ENCODE results near the gene TIMP1. TPM values are rescaled to one million over a fixed set of nuclear protein-coding genes. Genes with fewer than 3 reads are reported as not detected.

The TIMP1 gene
- total RNA-seq, 4 donors from 2014 or later, result 10.9 to 90.6 (median 36.7) TPM

DNA sequence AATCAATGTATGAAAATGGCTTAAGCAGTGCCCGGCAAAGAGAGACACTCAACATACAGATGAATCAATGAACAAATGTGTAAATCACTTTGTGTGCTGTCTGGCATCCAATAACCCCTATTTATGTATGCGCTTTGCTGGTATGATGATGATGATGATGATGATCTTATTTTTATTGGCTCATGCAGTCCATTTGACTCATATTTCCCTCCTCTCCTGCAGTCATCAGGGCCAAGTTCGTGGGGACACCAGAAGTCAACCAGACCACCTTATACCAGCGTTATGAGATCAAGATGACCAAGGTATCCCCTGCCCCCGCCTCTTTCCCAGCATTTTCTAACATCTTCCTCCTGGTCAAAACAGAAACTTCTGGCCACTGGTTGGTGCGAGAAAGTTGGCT is 2.5 kb downstream of the TIMP1 start:
- Histone ChIP-seq H3K4me3 (no peak overlapping the region), H3K4me1 (peaks cover 0 to 23% (median 7%) of the 10 kb centered on the region in 3 donors), H3K36me3 (no peaks in the 10 kb centered on the region), H3K9me3 (no peaks in the 10 kb centered on the region), H3K27me3 (no peaks in the 10 kb centered on the region), H3K27ac (no peak overlapping the region)
- DNase-seq, result no peak
- intact Hi-C loops (cut with DNase I), result no loop called here
- 66 to 68% methylated on average over 5 to 6 of the region's 6 CpGs for WGBS, 2 donors
- no peak for TF ChIP-seq POLR2A (IDR thresholded peaks at IDR 0.05)
- TF ChIP-seq, protein P1, sequence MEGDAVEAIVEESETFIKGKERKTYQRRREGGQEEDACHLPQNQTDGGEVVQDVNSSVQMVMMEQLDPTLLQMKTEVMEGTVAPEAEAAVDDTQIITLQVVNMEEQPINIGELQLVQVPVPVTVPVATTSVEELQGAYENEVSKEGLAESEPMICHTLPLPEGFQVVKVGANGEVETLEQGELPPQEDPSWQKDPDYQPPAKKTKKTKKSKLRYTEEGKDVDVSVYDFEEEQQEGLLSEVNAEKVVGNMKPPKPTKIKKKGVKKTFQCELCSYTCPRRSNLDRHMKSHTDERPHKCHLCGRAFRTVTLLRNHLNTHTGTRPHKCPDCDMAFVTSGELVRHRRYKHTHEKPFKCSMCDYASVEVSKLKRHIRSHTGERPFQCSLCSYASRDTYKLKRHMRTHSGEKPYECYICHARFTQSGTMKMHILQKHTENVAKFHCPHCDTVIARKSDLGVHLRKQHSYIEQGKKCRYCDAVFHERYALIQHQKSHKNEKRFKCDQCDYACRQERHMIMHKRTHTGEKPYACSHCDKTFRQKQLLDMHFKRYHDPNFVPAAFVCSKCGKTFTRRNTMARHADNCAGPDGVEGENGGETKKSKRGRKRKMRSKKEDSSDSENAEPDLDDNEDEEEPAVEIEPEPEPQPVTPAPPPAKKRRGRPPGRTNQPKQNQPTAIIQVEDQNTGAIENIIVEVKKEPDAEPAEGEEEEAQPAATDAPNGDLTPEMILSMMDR (IDR thresholded peaks at IDR 0.05), result no peak

DNA sequence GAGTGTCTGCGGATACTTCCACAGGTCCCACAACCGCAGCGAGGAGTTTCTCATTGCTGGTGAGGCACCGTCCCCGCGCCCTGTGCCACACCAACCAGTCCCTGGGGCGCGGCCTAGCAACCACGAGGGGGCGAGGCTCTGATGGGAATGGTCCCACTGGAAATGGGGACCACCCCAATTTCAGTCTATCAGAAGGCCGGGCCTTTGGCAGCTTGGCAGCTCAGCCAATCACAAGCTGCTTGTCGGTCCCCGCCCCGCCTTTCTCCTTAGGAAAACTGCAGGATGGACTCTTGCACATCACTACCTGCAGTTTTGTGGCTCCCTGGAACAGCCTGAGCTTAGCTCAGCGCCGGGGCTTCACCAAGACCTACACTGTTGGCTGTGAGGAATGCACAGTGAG is 3.0 kb downstream of the TIMP1 start:
- no peak overlapping the region for H3K27ac ChIP-seq
- peaks cover 0 to 23% (median 7%) of the 10 kb centered on the region in 3 donors for H3K4me1 ChIP-seq
- H3K4me3 ChIP-seq, result no peak overlapping the region
- intact Hi-C loops (cut with DNase I), result no loop called here
- H3K27me3 ChIP-seq, result no peaks in the 10 kb centered on the region
- WGBS, 2 donors, result no CpG with 5 or more reads among the region's 16 CpGs
- H3K36me3 ChIP-seq, result no peaks in the 10 kb centered on the region
- no peak for DNase-seq
- H3K9me3 ChIP-seq, result no peaks in the 10 kb centered on the region
- TF ChIP-seq, protein P1 (IDR thresholded peaks at IDR 0.05), result no peak
- no peak for TF ChIP-seq POLR2A (IDR thresholded peaks at IDR 0.05)

DNA sequence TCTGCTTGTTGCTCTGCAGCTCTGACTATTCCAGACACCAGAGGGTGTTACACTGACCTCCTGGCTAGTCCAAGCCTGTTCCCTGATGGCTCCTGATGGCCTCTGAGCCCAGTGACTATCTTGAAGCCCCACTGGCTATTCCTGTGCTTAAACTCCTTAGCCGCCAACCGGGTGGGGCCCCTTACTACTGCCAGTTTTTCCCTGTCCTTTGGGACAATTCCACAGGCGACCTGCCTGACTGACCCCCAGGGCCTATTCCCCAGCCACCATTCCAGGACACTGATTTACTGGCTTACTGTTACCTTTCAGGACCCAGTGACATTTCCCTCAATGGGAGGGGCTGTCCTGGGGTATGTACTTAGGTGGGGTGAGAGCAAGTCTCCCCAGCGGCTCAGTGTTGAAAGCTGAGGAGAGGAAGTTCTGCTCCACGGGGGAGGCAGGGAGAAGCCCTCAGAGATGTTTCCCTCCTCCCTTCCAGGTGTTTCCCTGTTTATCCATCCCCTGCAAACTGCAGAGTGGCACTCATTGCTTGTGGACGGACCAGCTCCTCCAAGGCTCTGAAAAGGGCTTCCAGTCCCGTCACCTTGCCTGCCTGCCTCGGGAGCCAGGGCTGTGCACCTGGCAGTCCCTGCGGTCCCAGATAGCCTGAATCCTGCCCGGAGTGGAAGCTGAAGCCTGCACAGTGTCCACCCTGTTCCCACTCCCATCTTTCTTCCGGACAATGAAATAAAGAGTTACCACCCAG is 4.0 kb downstream of the TIMP1 start:
- no peaks in the 10 kb centered on the region for H3K27me3 ChIP-seq
- no peaks in the 10 kb centered on the region for H3K9me3 ChIP-seq
- WGBS, 2 donors, result 60 to 69% methylated on average over 2 to 8 of the region's 11 CpGs
- no peak for DNase-seq
- no peak overlapping the region for H3K4me3 ChIP-seq
- TF ChIP-seq, protein P1 (IDR thresholded peaks at IDR 0.05), result no peak
- TF ChIP-seq POLR2A (IDR thresholded peaks at IDR 0.05), result no peak
- H3K27ac ChIP-seq, result no peak overlapping the region
- intact Hi-C loops (cut with DNase I), result no loop called here
- H3K36me3 ChIP-seq, result no peaks in the 10 kb centered on the region
- H3K4me1 ChIP-seq, result peaks cover 0 to 23% (median 7%) of the 10 kb centered on the region in 3 donors

DNA sequence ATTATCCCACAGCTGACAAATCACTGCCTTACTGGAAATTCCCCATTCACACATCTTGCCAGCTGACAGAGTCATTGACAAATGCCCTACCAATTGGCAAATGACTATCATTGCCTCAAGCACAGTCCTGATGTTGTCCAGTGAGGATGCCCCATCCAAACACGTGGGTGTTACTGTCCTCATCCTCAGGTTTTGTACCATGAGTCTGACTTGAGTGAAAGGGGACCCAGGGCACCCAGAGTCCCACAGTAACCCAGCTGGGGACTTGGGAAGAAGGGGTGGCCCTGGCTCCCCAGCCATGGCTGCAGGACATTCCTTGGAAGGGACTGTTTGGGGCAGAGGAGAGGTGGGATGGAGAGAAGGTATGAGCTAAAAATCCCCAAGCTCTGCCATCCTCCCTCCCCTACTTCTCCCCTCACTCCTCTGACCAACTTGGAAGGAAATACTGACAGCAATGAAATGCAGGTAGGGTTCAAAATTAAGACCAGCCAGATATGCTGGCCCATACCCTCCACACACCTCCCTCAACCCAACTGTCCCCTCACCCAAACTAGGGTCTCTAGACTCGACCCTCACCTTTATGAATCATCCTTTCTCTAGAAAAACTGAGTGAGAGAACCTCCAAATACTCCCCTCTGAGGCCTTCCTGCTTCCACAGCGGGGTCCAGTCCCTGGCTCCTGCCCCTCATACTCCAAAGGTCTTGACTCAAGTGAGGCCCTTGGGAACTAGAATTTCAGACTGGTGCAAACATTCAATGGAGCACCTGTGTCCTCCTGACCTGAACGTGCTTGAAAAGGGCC is 5.1 kb downstream of the TIMP1 start:
- no peaks in the 10 kb centered on the region for H3K36me3 ChIP-seq
- no peak overlapping the region for H3K27ac ChIP-seq
- peaks cover 0 to 17% (median 7%) of the 10 kb centered on the region in 3 donors for H3K4me1 ChIP-seq
- TF ChIP-seq, protein P1 (IDR thresholded peaks at IDR 0.05), result no peak
- no peak for TF ChIP-seq POLR2A (IDR thresholded peaks at IDR 0.05)
- no peak overlapping the region for H3K4me3 ChIP-seq
- no peaks in the 10 kb centered on the region for H3K27me3 ChIP-seq
- DNase-seq, result no peak
- intact Hi-C loops (cut with DNase I), result no loop called here
- WGBS, 2 donors, result 45% methylated on average over 4 of the region's 4 CpGs; no CpG with 5 or more reads in 1 of the 2 donors
- no peaks in the 10 kb centered on the region for H3K9me3 ChIP-seq

Data from esophagus squamous epithelium (tissue), 5 donors.